Activated naive CD8-positive, alpha-beta T cell treated with anti-CD3 and anti-CD28 coated beads, Interleukin-2, amount 50 U/mL, for 24 hours (primary cell): ENCODE data around the gene HOXA13.
A peak's percentile ranks its signal among the peaks of the same experiment; 100 is the strongest.

Source experiments
- ATAC-seq: fragments of 150-1000 bp; cut with Tn5 transposase; one replicate; pipeline ENCODE4 v1.10.0; 2021
- DNase-seq: peaks from one replicate; pipeline ENCODE4 v3.0.0; 2021
- H3K27ac Mint-ChIP-seq: one replicate; pipeline ENCODE4 v1.8.0; 2021; ENCODE audit warnings: mild to moderate bottlenecking, mixed read lengths
- H3K27me3 Mint-ChIP-seq: one replicate; pipeline ENCODE4 v1.8.0; 2021; ENCODE audit warnings: mixed read lengths
- H3K36me3 Mint-ChIP-seq: one replicate; pipeline ENCODE4 v1.8.0; 2021; ENCODE audit warnings: low read depth, mixed read lengths
- H3K4me1 Mint-ChIP-seq: one replicate; pipeline ENCODE4 v1.8.0; 2021; ENCODE audit warnings: mixed read lengths
- H3K4me3 Mint-ChIP-seq: one replicate; pipeline ENCODE4 v1.8.0; 2021; ENCODE audit warnings: mild to moderate bottlenecking, moderate library complexity, mixed read lengths
- H3K9me3 Mint-ChIP-seq: one replicate; pipeline ENCODE4 v1.8.0; 2021; ENCODE audit warnings: mixed read lengths

The HOXA13 gene

DNA sequence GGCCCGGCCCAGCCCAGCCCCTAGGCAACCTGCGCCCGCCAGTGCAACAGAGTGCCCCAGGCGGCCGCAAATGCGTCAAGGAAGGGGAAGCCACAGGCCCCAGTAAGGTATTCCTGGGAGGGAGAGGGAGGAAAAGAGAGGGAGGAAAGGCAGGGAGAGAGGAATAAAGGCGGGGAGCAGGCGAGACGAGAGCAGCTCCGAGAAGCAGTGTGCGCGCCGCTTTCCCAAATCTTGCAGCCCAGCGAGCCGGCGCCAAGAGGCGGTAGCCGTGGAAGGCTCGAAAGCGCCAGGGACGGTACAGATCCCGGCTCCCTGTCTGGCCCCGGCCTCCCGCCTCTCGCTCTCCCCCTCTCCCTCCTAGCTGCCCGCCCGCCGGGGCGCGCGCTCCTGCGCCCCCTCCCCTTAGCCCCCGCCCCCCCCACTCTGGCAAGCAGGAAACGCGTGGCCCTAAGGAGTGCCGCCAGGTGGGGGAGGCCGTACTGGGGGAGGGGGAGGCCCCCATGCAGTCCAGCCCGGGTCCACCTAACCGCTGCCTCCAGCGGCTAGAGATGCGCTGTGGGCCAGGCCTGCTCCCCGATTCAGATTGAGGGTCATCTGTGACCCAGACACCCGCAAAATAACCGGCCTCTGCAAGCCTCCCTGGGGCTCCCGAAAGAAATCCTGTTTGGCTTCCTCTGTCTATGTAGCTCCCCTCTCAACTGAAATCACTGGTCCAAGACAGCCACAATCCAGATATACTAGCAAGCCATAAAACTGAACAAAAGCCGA is 30.0 kb downstream of the HOXA13 start:
- H3K36me3 Mint-ChIP-seq: no peaks in the 10 kb centered on the region
- ATAC-seq (no peak), DNase-seq (no peak)
- no peaks in the 10 kb centered on the region for H3K9me3 Mint-ChIP-seq
- peaks cover 74% of the 10 kb centered on the region for H3K27me3 Mint-ChIP-seq
- H3K4me3 Mint-ChIP-seq: peak overlapping the region; percentile 14
- H3K4me1 Mint-ChIP-seq: peaks cover 24% of the 10 kb centered on the region
- H3K27ac Mint-ChIP-seq: no peak overlapping the region

DNA sequence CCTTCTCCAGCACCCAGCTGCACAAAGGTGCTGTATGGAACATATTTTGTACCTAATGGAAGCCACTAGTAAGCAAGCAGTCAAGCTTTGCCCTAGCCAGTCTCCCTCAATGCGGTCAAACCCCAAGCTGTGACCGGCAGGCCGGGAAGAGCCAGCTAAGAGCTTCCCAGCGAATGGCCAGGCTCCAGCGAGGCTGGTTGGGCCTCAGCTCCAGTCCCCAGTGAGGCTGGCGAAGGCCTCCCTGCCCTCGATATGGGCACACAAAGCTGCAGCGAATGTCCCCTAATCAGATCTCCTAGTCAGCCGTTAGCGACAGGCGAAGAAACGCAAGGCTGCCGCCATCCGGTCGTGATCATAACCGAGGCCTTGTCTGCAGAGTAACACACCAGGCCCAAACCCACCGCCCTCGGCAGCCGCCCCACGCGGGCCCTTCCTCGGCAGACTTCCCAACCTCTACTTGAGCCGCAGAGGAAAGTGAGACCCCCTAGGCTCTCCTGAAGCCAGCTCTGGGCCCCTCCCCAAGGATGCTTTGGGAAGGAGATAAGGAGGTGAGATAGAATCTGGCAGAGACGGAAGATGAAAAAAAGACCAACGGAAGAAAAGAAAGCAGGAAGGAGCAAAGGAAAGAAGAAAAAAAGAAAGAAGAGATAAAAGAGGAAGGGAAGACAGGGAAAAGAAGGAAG is 31.5 kb downstream of the HOXA13 start:
- ATAC-seq (no peak), DNase-seq (no peak)
- peak overlapping the region; percentile 1 for H3K27ac Mint-ChIP-seq
- peak overlapping the region; percentile 15 for H3K4me3 Mint-ChIP-seq
- H3K27me3 Mint-ChIP-seq: peaks cover 81% of the 10 kb centered on the region
- no peaks in the 10 kb centered on the region for H3K9me3 Mint-ChIP-seq
- H3K4me1 Mint-ChIP-seq: peaks cover 24% of the 10 kb centered on the region
- no peaks in the 10 kb centered on the region for H3K36me3 Mint-ChIP-seq

GRCh38 chr7:27167916-27168264 is 32.0 kb downstream of the HOXA13 start:
- Mint-ChIP-seq H3K27ac (no peak overlapping the region), H3K27me3 (peaks cover 82% of the 10 kb centered on the region), H3K9me3 (no peaks in the 10 kb centered on the region), H3K36me3 (no peaks in the 10 kb centered on the region), H3K4me1 (peaks cover 24% of the 10 kb centered on the region), H3K4me3 (no peak overlapping the region)
- ATAC-seq: no peak
- no peak for DNase-seq

DNA sequence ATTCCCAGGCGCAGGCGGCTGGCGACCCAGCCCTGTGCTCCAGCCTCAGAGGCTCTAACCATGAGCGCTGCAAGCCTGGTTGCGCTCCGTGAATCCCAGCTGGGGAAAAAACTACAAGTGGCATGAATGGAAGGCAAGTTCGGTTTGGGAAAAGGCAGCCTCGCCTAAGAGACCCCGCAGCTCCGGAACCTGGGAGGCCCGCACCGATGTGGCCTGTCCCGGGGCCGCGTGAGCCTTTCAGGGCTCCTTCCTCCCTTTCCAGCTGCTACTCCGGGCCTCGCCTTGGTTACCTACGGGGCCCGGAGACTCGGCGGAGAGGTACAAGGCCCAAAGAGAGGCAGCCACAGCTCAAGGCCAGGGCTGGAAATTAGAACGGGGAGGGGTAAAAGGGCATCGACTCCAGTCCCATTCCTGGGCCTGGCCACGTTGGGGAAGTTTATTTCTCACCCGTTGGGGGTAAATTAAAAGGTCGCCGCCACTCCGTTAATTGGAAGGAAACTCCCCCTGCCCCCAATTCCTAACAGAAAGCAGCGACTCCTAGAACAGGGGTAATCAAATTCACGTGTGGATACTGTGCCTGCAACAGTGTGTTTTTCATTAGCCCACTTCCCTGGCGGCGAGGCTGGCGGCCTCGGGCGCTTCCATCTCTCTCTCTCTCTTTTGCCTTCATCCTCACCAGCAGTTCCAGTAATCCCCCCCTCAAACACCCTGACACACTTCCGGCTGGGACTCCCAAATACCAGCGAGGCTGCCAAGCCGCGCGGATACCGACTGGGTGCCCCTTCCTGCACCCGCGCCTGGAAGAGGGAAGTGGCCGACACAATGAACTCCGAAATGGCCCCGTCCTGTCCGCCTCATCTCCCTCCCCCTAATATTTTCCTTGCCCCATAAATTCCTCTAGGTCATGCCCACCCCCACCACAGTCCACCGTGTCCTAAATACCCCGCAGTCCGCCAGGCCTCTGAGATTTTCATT is 33.1 kb downstream of the HOXA13 start:
- DNase-seq: no peak
- ATAC-seq: no peak
- Mint-ChIP-seq H3K36me3 (no peaks in the 10 kb centered on the region), H3K27me3 (peaks cover 85% of the 10 kb centered on the region), H3K9me3 (no peaks in the 10 kb centered on the region), H3K4me1 (peaks cover 18% of the 10 kb centered on the region), H3K4me3 (peak overlapping the region; percentile 24), H3K27ac (peak overlapping the region; percentile 54)

- H3K27ac Mint-ChIP-seq: peak overlapping the region; percentile 68
- H3K4me1 Mint-ChIP-seq: peaks cover 20% of the 10 kb centered on the region
- H3K9me3 Mint-ChIP-seq: no peaks in the 10 kb centered on the region
- H3K36me3 Mint-ChIP-seq: no peaks in the 10 kb centered on the region
- peak overlapping the region; percentile 56 for H3K4me3 Mint-ChIP-seq
- H3K27me3 Mint-ChIP-seq: peaks cover 81% of the 10 kb centered on the region
- ATAC-seq (no peak), DNase-seq (no peak)
These were observed 33.8 kb downstream of the HOXA13 start for GRCh38 chr7:27165996-27166530.

GRCh38 chr7:27165089-27165995 is 34.5 kb downstream of the HOXA13 start, which contains the start of gene HOXA9:
Gene HOXA9 (minus strand): TSS chr7:27165537. CDS start chr7:27165457, 80 bp downstream.
- DNase-seq: no peak
- peak within 1 kb of the TSS; percentile 56 for H3K4me3 Mint-ChIP-seq
- ATAC-seq: no peak

GRCh38 chr7:27164367-27165088 is 35.4 kb downstream of the HOXA13 start:
- H3K9me3 Mint-ChIP-seq: no peaks in the 10 kb centered on the region
- H3K27me3 Mint-ChIP-seq: peaks cover 80% of the 10 kb centered on the region
- H3K36me3 Mint-ChIP-seq: no peaks in the 10 kb centered on the region
- H3K27ac Mint-ChIP-seq: peak overlapping the region; percentile 14
- ATAC-seq: no peak
- DNase-seq: no peak
- H3K4me3 Mint-ChIP-seq: peak overlapping the region; percentile 26
- peaks cover 25% of the 10 kb centered on the region for H3K4me1 Mint-ChIP-seq

More at GRCh38 chr7:27165089-27165995, 34.5 kb downstream of the HOXA13 start, which contains the start of gene HOXA9:
- H3K27ac Mint-ChIP-seq: peak within 1 kb of the TSS; percentile 68
- H3K27me3 Mint-ChIP-seq: peaks cover 77% of the 10 kb centered on the region
- H3K9me3 Mint-ChIP-seq: no peaks in the 10 kb centered on the region
- H3K36me3 Mint-ChIP-seq: no peaks in the 10 kb centered on the region
- H3K4me1 Mint-ChIP-seq: peaks cover 22% of the 10 kb centered on the region

GRCh38 chr7:27164045-27164366 is 35.9 kb downstream of the HOXA13 start:
- no peaks in the 10 kb centered on the region for H3K9me3 Mint-ChIP-seq
- no peak overlapping the region for H3K4me3 Mint-ChIP-seq
- no peaks in the 10 kb centered on the region for H3K36me3 Mint-ChIP-seq
- peaks cover 25% of the 10 kb centered on the region for H3K4me1 Mint-ChIP-seq
- no peak for ATAC-seq
- no peak for DNase-seq
- H3K27ac Mint-ChIP-seq: no peak overlapping the region
- peaks cover 84% of the 10 kb centered on the region for H3K27me3 Mint-ChIP-seq

DNA sequence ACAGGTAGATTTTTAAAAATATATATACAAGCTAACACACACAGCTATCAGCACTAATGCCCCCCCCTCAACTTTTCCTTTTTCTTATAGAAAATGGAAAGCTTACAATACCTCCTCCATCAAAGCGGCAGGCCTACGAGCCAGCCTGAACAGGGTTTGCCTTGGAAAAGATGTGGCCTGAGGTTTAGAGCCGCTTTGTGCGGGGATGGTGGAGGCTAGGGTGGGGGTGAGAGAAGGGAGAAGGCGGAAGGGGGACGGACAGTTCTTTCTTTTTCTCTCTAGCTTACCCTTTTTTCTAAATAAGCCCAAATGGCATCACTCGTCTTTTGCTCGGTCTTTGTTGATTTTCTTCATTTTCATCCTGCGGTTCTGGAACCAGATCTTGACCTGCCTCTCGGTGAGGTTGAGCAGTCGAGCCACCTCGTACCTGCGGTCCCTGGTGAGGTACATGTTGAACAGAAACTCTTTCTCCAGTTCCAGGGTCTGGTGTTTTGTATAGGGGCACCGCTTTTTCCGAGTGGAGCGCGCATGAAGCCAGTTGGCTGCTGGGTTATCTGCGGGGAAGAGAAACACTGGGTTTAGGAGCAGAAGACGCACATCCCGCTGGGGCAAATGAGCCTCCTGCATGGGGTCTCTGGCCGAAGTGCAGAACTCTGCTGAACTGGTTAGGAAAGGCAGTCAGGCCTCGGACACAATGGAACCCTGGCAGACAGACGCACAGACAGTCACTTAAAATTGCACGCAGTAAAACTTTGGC is 36.4 kb downstream of the HOXA13 start:
- DNase-seq (no peak), ATAC-seq (no peak)
- Mint-ChIP-seq H3K4me1 (peaks cover 23% of the 10 kb centered on the region), H3K36me3 (no peaks in the 10 kb centered on the region), H3K9me3 (no peaks in the 10 kb centered on the region), H3K27me3 (peaks cover 84% of the 10 kb centered on the region), H3K27ac (no peak overlapping the region), H3K4me3 (no peak overlapping the region)

DNA sequence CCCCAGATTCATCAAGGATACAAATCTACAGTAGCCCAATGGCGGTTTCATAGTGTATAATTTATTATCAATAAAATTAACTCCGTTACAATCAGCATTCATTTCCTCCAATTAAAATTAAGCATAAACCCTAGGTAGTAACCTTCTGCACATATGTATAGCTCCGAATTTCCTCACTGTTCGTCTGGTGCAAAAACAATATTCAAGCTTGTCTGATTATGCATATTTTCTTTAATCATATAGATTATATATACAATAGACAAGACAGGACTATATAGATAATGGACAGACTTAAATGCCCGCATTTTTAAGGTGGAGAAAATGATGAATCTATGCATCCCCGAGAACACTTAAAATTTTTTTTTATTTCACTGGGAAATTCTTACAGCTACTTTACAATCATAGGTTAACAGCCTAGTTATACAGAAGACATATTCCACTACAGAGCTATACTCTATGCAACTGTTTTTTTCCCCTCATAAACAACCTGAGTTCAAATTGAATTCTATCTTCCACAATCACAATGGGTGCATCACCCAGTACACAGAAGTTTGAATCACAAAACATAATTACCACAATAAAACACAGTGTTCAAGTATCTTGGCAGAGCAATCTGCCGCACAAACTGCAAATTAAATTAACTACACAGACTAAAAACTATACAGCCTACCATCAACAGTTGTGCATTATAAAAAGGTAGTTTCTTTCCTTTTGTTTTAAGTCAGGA is 37.2 kb downstream of the HOXA13 start:
- H3K4me1 Mint-ChIP-seq: peaks cover 30% of the 10 kb centered on the region
- no peaks in the 10 kb centered on the region for H3K36me3 Mint-ChIP-seq
- no peak overlapping the region for H3K27ac Mint-ChIP-seq
- DNase-seq (no peak), ATAC-seq (no peak)
- peaks cover 84% of the 10 kb centered on the region for H3K27me3 Mint-ChIP-seq
- H3K4me3 Mint-ChIP-seq: no peak overlapping the region
- H3K9me3 Mint-ChIP-seq: no peaks in the 10 kb centered on the region

- no peaks in the 10 kb centered on the region for H3K36me3 Mint-ChIP-seq
- DNase-seq (no peak), ATAC-seq (no peak)
- peaks cover 34% of the 10 kb centered on the region for H3K4me1 Mint-ChIP-seq
- H3K27ac Mint-ChIP-seq: no peak overlapping the region
- H3K9me3 Mint-ChIP-seq: no peaks in the 10 kb centered on the region
- H3K27me3 Mint-ChIP-seq: peaks cover 84% of the 10 kb centered on the region
- peak overlapping the region; percentile 2 for H3K4me3 Mint-ChIP-seq
These were observed 38.0 kb downstream of the HOXA13 start for GRCh38 chr7:27161721-27162560.
